Upper lobe of left lung (tissue), 4 donors: ENCODE results near the gene CHSY3.

ENCODE experiments used
- CTCF ChIP-seq, 6 experiments: fragments of 450-650 bp in 4 of 6; fragments of 200-600 bp in 2 of 6; sonication (generic) in 2 of 6; IDR thresholded peaks; one replicate each; pipeline ENCODE4 v1.5.1; 2016 to 2019; ENCODE audit warnings: antibody characterized with exemption in 6 of 6
- EP300 ChIP-seq, 4 donors: sonication (generic); formaldehyde crosslinking; IDR thresholded peaks; one replicate each; pipeline ENCODE4 v1.5.1; 2017; ENCODE audit warnings: antibody characterized with exemption in 4 of 4, control low read depth in 2 of 4
- POLR2A ChIP-seq, 4 donors: fragments of 450-650 bp; IDR thresholded peaks; one replicate each; pipeline ENCODE4 v1.5.1; 2016 to 2017; ENCODE audit warnings: antibody characterized with exemption in 4 of 4, mild to moderate bottlenecking in 2 of 4

DNA sequence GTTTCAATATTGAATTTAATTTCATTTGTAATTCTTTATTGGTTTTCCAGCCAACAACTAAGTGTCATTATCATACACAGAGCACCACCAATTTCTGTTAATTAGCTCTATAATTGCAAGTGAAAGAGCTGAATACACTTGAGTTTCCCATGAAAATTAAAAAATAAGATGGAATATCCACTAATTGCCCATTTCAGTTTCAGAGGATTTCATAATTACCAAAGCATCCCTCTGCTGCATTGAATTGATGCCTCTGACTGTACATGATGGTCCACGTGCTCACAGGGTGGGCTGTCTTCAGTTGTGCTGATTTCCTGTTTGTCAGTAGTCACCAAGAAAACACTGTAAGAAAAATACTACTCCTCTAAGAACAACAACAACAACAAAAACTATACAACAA lies 163.8 kb downstream of the CHSY3 start:
- no peak for TF ChIP-seq CTCF (IDR thresholded peaks at IDR 0.05)
- TF ChIP-seq POLR2A (IDR thresholded peaks at IDR 0.05) = no peak
- no peak for TF ChIP-seq EP300 (IDR thresholded peaks at IDR 0.05)
